ENCODE data around the gene CDKAL1. TPM values are rescaled to one million over a fixed set of nuclear protein-coding genes. Genes with fewer than 3 reads are reported as not detected.

CDKAL1 gene
- total and polyA plus RNA-seq, 10 of the 15 experiments (the other 5 are each of a cell fraction or from before 2014, with no cell fraction given) = 10.7 to 26.9 (median 17.3) TPM

- Histone ChIP-seq H3K9ac (ENCODE audit: control insufficient read depth, insufficient read depth, low read length) (no peak overlapping the region), H3K36me3 (ENCODE audit: control insufficient read depth in 2 of 2, insufficient read depth in 2 of 2, low read length in 1 of 2) (no peaks in the 10 kb centered on the region), H3K79me2 (ENCODE audit: control insufficient read depth, insufficient read depth, low read length) (no peaks in the 10 kb centered on the region), H3K27me3 (replicated peaks in 1 of 2; ENCODE audit: control insufficient read depth in 2 of 2, insufficient read depth in 2 of 2, low read length in 1 of 2) (no peaks in the 10 kb centered on the region), H3K4me3 (no peak overlapping the region), H3K9me3 (replicated peaks; ENCODE audit: control insufficient read depth, insufficient read depth, low read length) (no peaks in the 10 kb centered on the region; the same call in 2 of the 3 replicates), H3K27ac (ENCODE audit: control insufficient read depth, insufficient read depth) (no peak overlapping the region), H4K20me1 (ENCODE audit: control insufficient read depth, insufficient read depth) (no peaks in the 10 kb centered on the region), H3K4me1 (ENCODE audit: control insufficient read depth, insufficient read depth, low read length) (0 out of 2 replicates have a peak, but pooled peaks cover 7% of the 10 kb centered on the region), H2AFZ (ENCODE audit: control insufficient read depth, low read depth, low read length) (no peak overlapping the region), H3K4me2 (ENCODE audit: control insufficient read depth, insufficient read depth) (no peak overlapping the region)
- no peak for DNase-seq (ENCODE audit: low read depth, low spot score)
- intact Hi-C loops (cut with micrococcal nuclease; ENCODE audit: unreplicated experiment) = no loop called here
- in situ Hi-C loops (cut with MboI) = no loop called here
- no peak for FAIRE-seq
- RAD21 ChIA-PET (ENCODE audit: unreplicated experiment) = no interaction called here
- no peak for TF ChIP-seq NRF1 (conservative IDR thresholded peaks at IDR 0.05; ENCODE audit: low read depth, low read length)
- no peak for TF ChIP-seq MYC (IDR thresholded peaks at IDR 0.05; ENCODE audit: insufficient read depth, insufficient read length, insufficient replicate concordance, low read length, severe bottlenecking)
- no peak for TF ChIP-seq RCOR1 (conservative IDR thresholded peaks at IDR 0.05; ENCODE audit: low read depth, low read length)
- TF ChIP-seq TCF3 (IDR thresholded peaks at IDR 0.05; ENCODE audit: borderline replicate concordance, insufficient read depth, low read depth, low read length) = no peak
- TF ChIP-seq NR2C1 (IDR thresholded peaks at IDR 0.05) = no peak
- no peak for TF ChIP-seq PKNOX1 (IDR thresholded peaks at IDR 0.05)
- no peak for TF ChIP-seq STAT1 (conservative IDR thresholded peaks at IDR 0.05)
- SMC1A ChIA-PET (ENCODE audit: uncharacterized antibody, unreplicated experiment) = no interaction called here
- CTCF ChIA-PET = no interaction called here
- WGBS (ENCODE audit: insufficient coverage, insufficient replicate concordance, low lambda C conversion rate, missing lambda C conversion rate) = 71% methylated on average over 2 of the region's 2 CpGs
- BruUV-seq (replicated peaks) = no TSS peak
- POLR2A ChIA-PET = no interaction called here
- ATAC-seq = no peak
These were observed 99.5 kb downstream of the CDKAL1 start for GRCh38 chr6:20633566-20634340.
